PC-9 (cell line): ENCODE measurements around the gene DCTN1.

ENCODE experiments used
- EZH2 ChIP-seq: fragments of 200-600 bp; sonication (generic); IDR thresholded peaks from 2 replicates; pipeline ENCODE4 v1.8.0; 2017; ENCODE audit warnings: antibody characterized with exemption, low read depth
- TF ChIP-seq, protein P1 (sequence below): fragments of 200-600 bp; sonication (generic); conservative IDR thresholded peaks from 2 replicates; pipeline ENCODE4 v1.6.1; 2017; ENCODE audit warnings: mixed run types, antibody characterized with exemption, mild to moderate bottlenecking, moderate library complexity

DNA sequence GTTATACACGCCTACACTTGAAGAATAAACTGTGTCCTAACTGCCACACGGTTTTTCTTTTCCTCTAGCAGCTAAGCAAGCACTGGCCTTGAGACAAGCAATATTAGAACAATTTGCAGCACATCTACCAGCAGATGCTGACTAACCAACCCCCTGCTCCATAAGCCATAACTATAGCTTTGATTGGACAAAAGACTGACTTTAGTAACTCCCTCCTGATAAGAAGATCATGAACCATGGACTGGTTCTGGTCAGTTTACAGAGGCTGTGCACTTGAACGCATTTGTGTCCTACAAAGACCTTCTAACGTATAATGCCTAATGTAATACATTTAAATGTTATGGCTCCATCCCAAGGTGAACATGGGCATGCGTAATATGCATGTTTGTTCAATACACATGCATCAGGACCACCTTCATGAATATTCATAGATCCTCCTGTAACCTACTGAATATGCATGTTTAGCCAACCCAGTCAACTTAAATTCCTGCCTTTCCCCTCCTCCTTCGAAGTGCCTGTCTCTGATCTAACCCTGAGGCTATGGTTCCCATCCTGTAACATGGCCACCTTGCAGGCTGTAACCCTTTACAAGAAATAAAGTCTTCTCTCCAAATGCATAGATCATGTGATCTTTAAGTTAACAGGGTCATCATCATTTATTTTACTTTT is 63.4 kb downstream of the DCTN1 start:
- TF ChIP-seq, protein P1, sequence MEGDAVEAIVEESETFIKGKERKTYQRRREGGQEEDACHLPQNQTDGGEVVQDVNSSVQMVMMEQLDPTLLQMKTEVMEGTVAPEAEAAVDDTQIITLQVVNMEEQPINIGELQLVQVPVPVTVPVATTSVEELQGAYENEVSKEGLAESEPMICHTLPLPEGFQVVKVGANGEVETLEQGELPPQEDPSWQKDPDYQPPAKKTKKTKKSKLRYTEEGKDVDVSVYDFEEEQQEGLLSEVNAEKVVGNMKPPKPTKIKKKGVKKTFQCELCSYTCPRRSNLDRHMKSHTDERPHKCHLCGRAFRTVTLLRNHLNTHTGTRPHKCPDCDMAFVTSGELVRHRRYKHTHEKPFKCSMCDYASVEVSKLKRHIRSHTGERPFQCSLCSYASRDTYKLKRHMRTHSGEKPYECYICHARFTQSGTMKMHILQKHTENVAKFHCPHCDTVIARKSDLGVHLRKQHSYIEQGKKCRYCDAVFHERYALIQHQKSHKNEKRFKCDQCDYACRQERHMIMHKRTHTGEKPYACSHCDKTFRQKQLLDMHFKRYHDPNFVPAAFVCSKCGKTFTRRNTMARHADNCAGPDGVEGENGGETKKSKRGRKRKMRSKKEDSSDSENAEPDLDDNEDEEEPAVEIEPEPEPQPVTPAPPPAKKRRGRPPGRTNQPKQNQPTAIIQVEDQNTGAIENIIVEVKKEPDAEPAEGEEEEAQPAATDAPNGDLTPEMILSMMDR: no peak
- no peak for TF ChIP-seq EZH2
